Kidney epithelial cell (primary cell): Measurements from ENCODE around the gene PZP. TPM values are rescaled to one million over a fixed set of nuclear protein-coding genes. Genes with fewer than 3 reads are reported as not detected.

Experiments
- DNase-seq: peaks from one replicate; pipeline ENCODE4 v3.0.0-alpha.2; 2010; ENCODE audit warnings: low read depth
- H3K27me3 ChIP-seq: 2 replicates; pipeline ENCODE4 v1.6.0; 2011; ENCODE audit warnings: low read length; ENCODE audit not compliant: control insufficient read depth, insufficient read depth
- H3K36me3 ChIP-seq: 2 replicates; pipeline ENCODE4 v1.5.1; 2011; ENCODE audit warnings: low read length; ENCODE audit not compliant: control insufficient read depth, insufficient read depth
- H3K4me3 ChIP-seq: 2 replicates; pipeline ENCODE4 v1.5.1; 2011; ENCODE audit warnings: low read depth, mild to moderate bottlenecking, control low read depth, low read length
- total RNA-seq: library from RNA; depleted of rRNA; stranded (reverse); fragments of >200 nt; gene quantifications from 2 replicates; pipeline ENCODE4 v1.2.3, GENCODE V29; 2015
- TF ChIP-seq, protein P1 (sequence below): IDR thresholded peaks from 2 replicates; pipeline ENCODE4 v1.5.1; 2011; ENCODE audit warnings: mild to moderate bottlenecking, moderate library complexity, low read length, control low read depth, inconsistent platforms; ENCODE audit not compliant: insufficient read depth, poor library complexity, severe bottlenecking

The PZP gene
- total RNA-seq, 1 donor from 2014 or later: not detected

DNA sequence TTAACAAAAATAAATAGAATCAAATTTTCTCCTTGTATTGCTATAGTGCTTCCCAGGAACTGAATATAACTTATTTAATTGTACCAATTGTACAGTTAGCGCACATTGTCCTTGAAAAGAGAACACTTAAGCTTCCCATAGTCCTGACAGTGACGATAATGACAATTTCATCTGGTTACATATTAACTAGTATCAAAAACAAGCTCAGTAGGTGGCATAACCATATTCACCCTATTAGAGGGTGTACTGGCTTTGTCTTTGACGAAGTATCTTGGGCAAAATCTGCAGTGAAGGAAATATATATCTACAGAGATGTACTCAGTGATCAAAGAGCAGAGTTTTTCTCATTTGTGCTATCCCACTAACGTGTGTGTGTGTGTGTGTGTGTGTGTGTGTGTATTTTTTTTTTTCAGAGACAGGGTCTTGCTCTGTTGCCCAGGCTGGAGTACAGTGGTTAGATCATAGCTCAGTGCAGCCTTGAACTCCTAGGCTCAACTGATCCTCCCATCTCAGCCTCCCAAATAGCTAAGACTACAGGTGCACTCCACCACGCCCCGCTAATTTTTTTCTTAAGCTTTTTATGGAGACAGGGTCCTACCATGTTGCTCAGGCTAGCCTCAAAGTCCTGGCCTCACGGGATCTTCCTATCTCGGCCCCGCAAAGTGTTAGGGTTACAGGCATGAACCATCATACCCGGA, 87.6 kb downstream of the PZP start:
- Histone ChIP-seq H3K27me3 (no peaks in the 10 kb centered on the region), H3K36me3 (no peaks in the 10 kb centered on the region), H3K4me3 (no peak overlapping the region)
- TF ChIP-seq, protein P1, sequence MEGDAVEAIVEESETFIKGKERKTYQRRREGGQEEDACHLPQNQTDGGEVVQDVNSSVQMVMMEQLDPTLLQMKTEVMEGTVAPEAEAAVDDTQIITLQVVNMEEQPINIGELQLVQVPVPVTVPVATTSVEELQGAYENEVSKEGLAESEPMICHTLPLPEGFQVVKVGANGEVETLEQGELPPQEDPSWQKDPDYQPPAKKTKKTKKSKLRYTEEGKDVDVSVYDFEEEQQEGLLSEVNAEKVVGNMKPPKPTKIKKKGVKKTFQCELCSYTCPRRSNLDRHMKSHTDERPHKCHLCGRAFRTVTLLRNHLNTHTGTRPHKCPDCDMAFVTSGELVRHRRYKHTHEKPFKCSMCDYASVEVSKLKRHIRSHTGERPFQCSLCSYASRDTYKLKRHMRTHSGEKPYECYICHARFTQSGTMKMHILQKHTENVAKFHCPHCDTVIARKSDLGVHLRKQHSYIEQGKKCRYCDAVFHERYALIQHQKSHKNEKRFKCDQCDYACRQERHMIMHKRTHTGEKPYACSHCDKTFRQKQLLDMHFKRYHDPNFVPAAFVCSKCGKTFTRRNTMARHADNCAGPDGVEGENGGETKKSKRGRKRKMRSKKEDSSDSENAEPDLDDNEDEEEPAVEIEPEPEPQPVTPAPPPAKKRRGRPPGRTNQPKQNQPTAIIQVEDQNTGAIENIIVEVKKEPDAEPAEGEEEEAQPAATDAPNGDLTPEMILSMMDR: no peak
- DNase-seq: no peak

DNA sequence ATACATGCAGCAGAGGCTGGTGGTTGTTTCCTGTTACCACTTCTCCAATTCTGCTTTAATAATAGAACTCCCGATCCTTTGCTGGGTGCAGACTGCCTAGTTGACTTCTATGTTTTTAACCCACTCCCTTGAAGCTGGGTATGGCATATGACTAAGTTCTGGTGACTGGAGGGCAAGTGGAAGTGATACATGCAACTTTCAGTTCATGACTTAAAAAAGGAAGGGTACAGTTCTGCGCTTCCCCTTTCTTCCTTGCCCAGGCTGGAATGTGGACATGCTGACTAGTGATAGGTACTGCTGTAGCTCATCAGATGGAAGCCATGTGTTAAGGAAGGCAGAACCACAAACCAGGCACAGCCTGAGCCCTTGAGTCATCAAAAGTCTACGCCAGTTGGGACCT, 90.0 kb downstream of the PZP start:
- no peak for DNase-seq
- no peak overlapping the region for H3K4me3 ChIP-seq
- no peaks in the 10 kb centered on the region for H3K27me3 ChIP-seq
- no peaks in the 10 kb centered on the region for H3K36me3 ChIP-seq
- TF ChIP-seq, protein P1: no peak

DNA sequence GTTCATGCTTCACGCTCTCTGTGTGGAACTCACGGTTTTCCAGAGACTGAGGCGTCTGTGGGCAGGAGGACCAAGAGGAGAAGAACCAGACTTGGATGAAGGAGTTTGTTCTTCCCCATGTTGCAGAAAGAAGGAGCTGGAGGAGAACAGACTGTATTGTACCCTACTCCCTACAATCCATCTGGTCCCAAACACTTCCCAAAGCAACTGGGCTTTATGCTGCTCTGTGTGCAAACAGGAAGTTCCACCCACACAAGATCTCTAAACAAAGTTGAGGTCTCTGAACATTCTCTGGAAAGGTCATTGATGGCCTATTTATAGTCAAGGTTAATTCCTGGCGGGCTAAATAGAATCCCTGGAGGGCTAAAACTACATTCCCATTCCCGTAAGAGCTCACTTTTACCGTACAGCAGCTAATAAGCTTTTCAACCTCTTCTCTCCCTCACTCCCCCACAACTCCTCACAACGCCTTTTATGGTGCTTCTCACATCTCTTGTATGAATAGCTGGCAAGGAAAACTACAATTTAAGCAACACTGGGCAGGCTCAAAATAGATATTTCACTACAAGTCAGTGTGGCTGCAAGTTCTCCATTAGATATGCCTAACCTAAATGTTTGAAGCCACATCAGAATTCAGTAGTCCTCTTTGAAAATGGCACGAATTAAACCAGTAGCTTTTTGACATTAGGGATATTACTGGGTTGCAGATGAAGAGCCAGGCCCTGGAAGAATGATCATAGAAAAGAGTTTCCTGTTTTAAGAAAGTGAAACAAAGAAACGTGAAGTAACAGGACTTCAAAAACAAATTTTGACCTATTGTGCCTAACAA, 92.2 kb downstream of the PZP start, which contains the start of gene A2M:
A2M (minus strand) TSS at position 189 of the 829 bp plus-strand sequence; CDS start at position 119, 70 bp downstream.
- Histone ChIP-seq H3K36me3 (no peaks in the 10 kb centered on the region), H3K4me3 (no peak within 1 kb of the TSS), H3K27me3 (no peaks in the 10 kb centered on the region)
- TF ChIP-seq, protein P1: no peak
- DNase-seq: no peak

DNA sequence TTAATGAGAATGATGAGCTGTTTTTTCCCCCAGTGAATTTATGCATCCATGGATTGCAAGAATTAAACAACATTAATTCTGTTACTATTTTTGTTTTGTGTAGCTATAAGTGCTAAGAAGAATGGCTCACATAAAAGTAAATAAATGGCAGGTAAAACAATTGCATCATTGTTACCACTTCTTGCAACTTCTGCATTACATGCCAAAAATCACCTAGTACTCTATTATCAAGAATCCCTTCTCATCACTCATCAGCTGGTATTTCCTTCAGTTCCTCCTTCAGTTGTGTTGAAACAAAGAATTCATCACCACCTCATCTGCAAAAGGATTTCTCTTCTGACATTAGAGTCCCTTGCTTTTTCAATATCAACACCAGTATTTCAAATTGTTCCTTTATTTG, 93.2 kb downstream of the PZP start:
- TF ChIP-seq, protein P1: no peak
- no peak for DNase-seq
- Histone ChIP-seq H3K36me3 (no peaks in the 10 kb centered on the region), H3K4me3 (no peak overlapping the region), H3K27me3 (no peaks in the 10 kb centered on the region)

DNA sequence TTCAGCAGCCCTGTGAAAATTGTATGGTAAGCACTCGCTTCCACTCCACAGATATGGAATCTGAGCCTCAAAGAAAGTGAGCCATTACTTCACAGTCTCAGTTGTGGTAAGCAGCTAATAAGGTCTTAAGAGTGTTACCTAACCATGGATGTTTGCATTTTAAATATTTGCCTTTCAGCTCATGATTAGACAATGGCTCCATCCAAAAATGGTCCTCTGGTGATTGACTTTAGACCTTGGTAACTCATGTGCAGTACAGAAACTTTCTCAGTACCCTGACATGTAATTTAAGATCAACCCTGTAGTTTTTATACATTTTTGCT, 94.2 kb downstream of the PZP start:
- H3K4me3 ChIP-seq: no peak overlapping the region
- no peaks in the 10 kb centered on the region for H3K36me3 ChIP-seq
- no peaks in the 10 kb centered on the region for H3K27me3 ChIP-seq
- DNase-seq: no peak
- TF ChIP-seq, protein P1: no peak
